ENCODE measurements around the gene LTN1. TPM values are rescaled to one million over a fixed set of nuclear protein-coding genes. Genes with fewer than 3 reads are reported as not detected.

LTN1 gene
- total RNA-seq, 1 experiment from 2014 or later: 23.9 TPM

GRCh38 chr21:28943631-28944030, 49.0 kb downstream of the LTN1 start:
- Histone ChIP-seq H3K23ac (ENCODE audit: insufficient read length, low read depth, low read length) (no peak overlapping the region), H3K4ac (ENCODE audit: low read depth, low read length) (no peak overlapping the region), H2BK120ac (ENCODE audit: low read depth, low read length, poor library complexity, severe bottlenecking) (no peak overlapping the region), H2BK5ac (ENCODE audit: insufficient read length, low read length) (no peak overlapping the region), H4K5ac (ENCODE audit: insufficient read length, low read depth, low read length) (no peak overlapping the region), H3K9ac (ENCODE audit: extremely low read depth, insufficient read length, low read length) (no peak overlapping the region), H2BK12ac (ENCODE audit: insufficient read length, low read depth, low read length) (no peak overlapping the region), H3K23me2 (ENCODE audit: insufficient read length, low read depth, low read length, poor library complexity, severe bottlenecking) (no peaks in the 10 kb centered on the region), H3K27me3 (ENCODE audit: insufficient read depth, low read length) (no peaks in the 10 kb centered on the region), H4K91ac (ENCODE audit: insufficient read length, low read depth, low read length) (no peak overlapping the region), H3K14ac (ENCODE audit: insufficient read depth, low read length) (no peak overlapping the region), H2AFZ (ENCODE audit: low read length) (no peak overlapping the region), H3K27ac (ENCODE audit: insufficient read length, low read depth, low read length) (no peak overlapping the region), H4K20me1 (ENCODE audit: control insufficient read depth, insufficient read depth, insufficient read length) (no peaks in the 10 kb centered on the region), H3K4me1 (ENCODE audit: insufficient read depth, low read length) (no peaks in the 10 kb centered on the region), H3K9me3 (ENCODE audit: control insufficient read depth, low read depth, low read length) (no peaks in the 10 kb centered on the region), H3K56ac (ENCODE audit: insufficient read length, low read depth, low read length) (no peak overlapping the region), H3K79me1 (ENCODE audit: insufficient read depth, low read depth, low read length, poor library complexity, severe bottlenecking) (no peaks in the 10 kb centered on the region), H4K8ac (replicated peaks; ENCODE audit: insufficient read length, low read depth, low read length) (no peak overlapping the region), H2BK15ac (ENCODE audit: low read depth, low read length) (no peak overlapping the region), H2AK5ac (ENCODE audit: insufficient read length, low read length) (no peak overlapping the region), H3K79me2 (ENCODE audit: insufficient read depth, low read length) (no peaks in the 10 kb centered on the region), H3K4me2 (ENCODE audit: insufficient read depth, insufficient read length, low read length) (no peak overlapping the region), H2BK20ac (ENCODE audit: low read depth, low read length, poor library complexity, severe bottlenecking) (no peak overlapping the region), H3K18ac (ENCODE audit: insufficient read length, low read depth, low read length) (no peak overlapping the region), H3T11ph (ENCODE audit: low read length) (no peak overlapping the region)
- no peak for DNase-seq
- Mint-ChIP-seq H3K4me1 (no peaks in the 10 kb centered on the region), H3K36me3 (ENCODE audit: insufficient read depth in 1 of 3, low read depth in 3 of 3) (peaks cover 0 to 29% (median 9%) of the 10 kb centered on the region in 3 experiments; a peak in 4 of 7 replicates), H3K4me3 (no peak overlapping the region), H3K27ac (no peak overlapping the region), H3K27me3 (ENCODE audit: low read depth) (no peaks in the 10 kb centered on the region), H3K9me3 (no peaks in the 10 kb centered on the region)
- no peak for TF ChIP-seq CTCF (conservative IDR thresholded peaks at IDR 0.05)
- WGBS (ENCODE audit: extremely low coverage, insufficient read length, low lambda C conversion rate): no CpG with 5 or more reads among the region's 2 CpGs

All from H9 (cell line).